Amniotic stem cell (primary cell): ENCODE measurements around the gene MEIOB.
"Not testable (repeated sequence)": the region's sequence is repeated elsewhere in the genome, so short reads cannot be mapped to it uniquely, and the experiment has no call there.

Source experiments
- DNase-seq: peaks from one replicate; lab custom pipeline; 2025; lab: John Stamatoyannopoulos, UW

The MEIOB gene

GRCh38 chr16:1810106-1810505, 61.9 kb downstream of the MEIOB start:
- no peak for DNase-seq

GRCh38 chr16:1809281-1809801, 62.6 kb downstream of the MEIOB start:
- no peak for DNase-seq

- no peak for DNase-seq
Observed at GRCh38 chr16:1808691-1809090, 63.3 kb downstream of the MEIOB start.

- DNase-seq: no peak
Observed at GRCh38 chr16:1807626-1808025, 64.3 kb downstream of the MEIOB start.

- no peak for DNase-seq
Observed at GRCh38 chr16:1800701-1801100, 71.3 kb downstream of the MEIOB start.

- not testable (repeated sequence) for DNase-seq
Observed at GRCh38 chr16:1799263-1799662, 72.7 kb downstream of the MEIOB start.

- no peak for DNase-seq
Observed at GRCh38 chr16:1794908-1795666, 76.9 kb downstream of the MEIOB start.

- no peak for DNase-seq
Observed at GRCh38 chr16:1794221-1794871, 77.6 kb downstream of the MEIOB start.

- DNase-seq: no peak
Observed at GRCh38 chr16:1793578-1794220, 78.3 kb downstream of the MEIOB start, which contains the start of gene IGFALS. TSS of gene IGFALS (minus strand) at chr16:1793705. CDS start at chr16:1793652, 53 bp downstream.

- DNase-seq: no peak
Observed at GRCh38 chr16:1792836-1793577, 79.0 kb downstream of the MEIOB start.

GRCh38 chr16:1791943-1792812, 79.8 kb downstream of the MEIOB start:
- DNase-seq: no peak

GRCh38 chr16:1791256-1791942, 80.6 kb downstream of the MEIOB start:
- DNase-seq: no peak

GRCh38 chr16:1790611-1791255, 81.2 kb downstream of the MEIOB start:
- no peak for DNase-seq

- DNase-seq: no peak
Observed at GRCh38 chr16:1790261-1790610, 81.7 kb downstream of the MEIOB start.

GRCh38 chr16:1789643-1790045, 82.3 kb downstream of the MEIOB start:
- DNase-seq: no peak

- no peak for DNase-seq
Observed at GRCh38 chr16:1788708-1789100, 83.3 kb downstream of the MEIOB start.

GRCh38 chr16:1788095-1788707, 83.8 kb downstream of the MEIOB start:
- DNase-seq: no peak

GRCh38 chr16:1787322-1788094, 84.5 kb downstream of the MEIOB start:
- DNase-seq: no peak

- no peak for DNase-seq
Observed at GRCh38 chr16:1787056-1787321, 85.0 kb downstream of the MEIOB start.
